Neural cell (in vitro differentiated cells): ENCODE data around the gene C1GALT1. TPM values are rescaled to one million over a fixed set of nuclear protein-coding genes. Genes with fewer than 3 reads are reported as not detected.
"Not testable (repeated sequence)": the region's sequence is repeated elsewhere in the genome, so short reads cannot be mapped to it uniquely, and the experiment has no call there.

Source experiments
- H2AFZ ChIP-seq: fragments of 200-600, 300-800 bp; sonication (generic), shearing (Covaris generic); 2 replicates; pipeline ENCODE4 v1.6.0; 2014; ENCODE audit warnings: low read depth, mild to moderate bottlenecking, antibody characterized with exemption, low read length, moderate library complexity
- H3F3A ChIP-seq: fragments of 200-600 bp; shearing (Covaris generic); 2 replicates; pipeline ENCODE4 v1.6.1; 2016; ENCODE audit warnings: mild to moderate bottlenecking, moderate library complexity, mixed read lengths, antibody characterized with exemption, low read length; ENCODE audit not compliant: insufficient read depth, poor library complexity, severe bottlenecking
- H3K27ac ChIP-seq: fragments of 200-600, 300-800 bp; sonication (generic), shearing (Covaris generic); 2 replicates; pipeline ENCODE4 v1.5.1; 2014; ENCODE audit warnings: mild to moderate bottlenecking, low read length, moderate library complexity
- H3K27me3 ChIP-seq: fragments of 300-800, 200-600 bp; sonication (generic), shearing (Covaris generic); 2 replicates; pipeline ENCODE4 v1.6.0; 2014; ENCODE audit warnings: mild to moderate bottlenecking, low read depth, low read length, moderate library complexity; ENCODE audit not compliant: insufficient read depth
- H3K36me3 ChIP-seq: fragments of 300-800, 200-600 bp; sonication (generic), shearing (Covaris generic); 2 replicates; pipeline ENCODE4 v1.5.1; 2014; ENCODE audit warnings: mild to moderate bottlenecking, antibody characterized with exemption, low read length, moderate library complexity; ENCODE audit not compliant: insufficient read depth
- H3K4me2 ChIP-seq: fragments of 300-800, 200-600 bp; sonication (generic), shearing (Covaris generic); 2 replicates; pipeline ENCODE4 v1.6.0; 2014; ENCODE audit warnings: mild to moderate bottlenecking, low read length
- H3K4me3 ChIP-seq: fragments of 300-800, 200-600 bp; sonication (generic), shearing (Covaris generic); 2 replicates; pipeline ENCODE4 v1.5.1; 2014; ENCODE audit warnings: mild to moderate bottlenecking, low read length, moderate library complexity
- H3K79me2 ChIP-seq: fragments of 200-600 bp; shearing (Covaris generic); replicated peaks from 2 replicates; pipeline ENCODE4 v1.6.0; 2014; ENCODE audit warnings: mild to moderate bottlenecking, low read length, moderate library complexity; ENCODE audit not compliant: insufficient read depth
- H3K9ac ChIP-seq: fragments of 300-800, 200-600 bp; sonication (generic), shearing (Covaris generic); 2 replicates; pipeline ENCODE4 v1.6.1; 2016; ENCODE audit warnings: mild to moderate bottlenecking, low read length, mixed read lengths
- H3K9me2 ChIP-seq: fragments of 200-600 bp; shearing (Covaris generic); 2 replicates; pipeline ENCODE4 v1.6.1; 2016; ENCODE audit warnings: mild to moderate bottlenecking, low read length, mixed read lengths; ENCODE audit not compliant: insufficient read depth
- H3K9me3 ChIP-seq: fragments of 200-600, 300-800 bp; sonication (generic), shearing (Covaris generic); 2 replicates; pipeline ENCODE4 v1.6.1; 2016; ENCODE audit warnings: mild to moderate bottlenecking, mixed run types, low read length, moderate library complexity, mixed read lengths
- H4K20me1 ChIP-seq: fragments of 200-600 bp; shearing (Covaris generic); 2 replicates; pipeline ENCODE4 v1.6.1; 2016; ENCODE audit warnings: mild to moderate bottlenecking, mixed run types; ENCODE audit not compliant: insufficient read depth
- CTCF ChIP-seq: fragments of 450-650 bp; IDR thresholded peaks from 2 replicates; pipeline ENCODE4 v1.5.1; 2014; ENCODE audit warnings: antibody characterized with exemption, mild to moderate bottlenecking, moderate library complexity; ENCODE audit not compliant: poor library complexity, severe bottlenecking
- EP300 ChIP-seq: fragments of 450-650 bp; conservative IDR thresholded peaks from 2 replicates; pipeline ENCODE4 v1.6.1; 2014; ENCODE audit warnings: antibody characterized with exemption, mild to moderate bottlenecking, moderate library complexity; ENCODE audit not compliant: poor library complexity, severe bottlenecking
- EZH2 ChIP-seq: fragments of 200-600, 300-800 bp; shearing (Covaris generic), sonication (generic); IDR thresholded peaks from 2 replicates; pipeline ENCODE4 v1.6.1; 2014; ENCODE audit warnings: antibody characterized with exemption, low read length, borderline replicate concordance, mild to moderate bottlenecking; ENCODE audit not compliant: insufficient read depth, poor library complexity, severe bottlenecking
- MXI1 ChIP-seq: fragments of 450-650 bp; conservative IDR thresholded peaks from 2 replicates; pipeline ENCODE4 v1.6.1; 2014; ENCODE audit warnings: antibody characterized with exemption, mild to moderate bottlenecking; ENCODE audit not compliant: poor library complexity, severe bottlenecking
- POLR2AphosphoS5 ChIP-seq: IDR thresholded peaks from 2 replicates; pipeline ENCODE4 v1.6.1; 2012
- RAD21 ChIP-seq: fragments of 450-650 bp; conservative IDR thresholded peaks from 2 replicates; pipeline ENCODE4 v1.6.1; 2014; ENCODE audit warnings: antibody characterized with exemption, mild to moderate bottlenecking, moderate library complexity
- REST ChIP-seq: IDR thresholded peaks from 2 replicates; pipeline ENCODE4 v1.6.1; 2012; ENCODE audit warnings: borderline replicate concordance
- SMC3 ChIP-seq: fragments of 450-650 bp; conservative IDR thresholded peaks from 2 replicates; pipeline ENCODE4 v1.6.1; 2014; ENCODE audit warnings: antibody characterized with exemption, mild to moderate bottlenecking, moderate library complexity; ENCODE audit not compliant: poor library complexity
- TAF1 ChIP-seq: IDR thresholded peaks from 2 replicates; pipeline ENCODE4 v1.6.1; 2012; ENCODE audit warnings: low read depth
- polyA plus RNA-seq: library from polyadenylated mRNA; depleted of rRNA; stranded (reverse); fragments of >200 nt; gene quantifications from 2 replicates; pipeline ENCODE4 v1.2.3, GENCODE V29; 2014

Gene C1GALT1
- polyA plus RNA-seq, 1 donor from 2014 or later: 25.0 TPM

GRCh38 chr7:7242899-7243298, 60.6 kb downstream of the C1GALT1 start:
- Histone ChIP-seq H2AFZ (no peak overlapping the region), H3K79me2 (no peaks in the 10 kb centered on the region), H3F3A (no peaks in the 10 kb centered on the region), H3K4me3 (no peak overlapping the region), H4K20me1 (no peaks in the 10 kb centered on the region), H3K4me2 (no peak overlapping the region), H3K27ac (no peak overlapping the region), H3K9me3 (no peaks in the 10 kb centered on the region), H3K36me3 (peaks cover 6% of the 10 kb centered on the region), H3K27me3 (no peaks in the 10 kb centered on the region), H3K9ac (no peak overlapping the region), H3K9me2 (no peaks in the 10 kb centered on the region)
- TF ChIP-seq EZH2 (no peak), RAD21 (no peak), MXI1 (no peak), SMC3 (no peak), POLR2AphosphoS5 (no peak), TAF1 (no peak), CTCF (no peak), EP300 (no peak), REST (no peak)

GRCh38 chr7:7245233-7245632, 62.9 kb downstream of the C1GALT1 start:
- not testable (repeated sequence) for H3K27ac ChIP-seq, H2AFZ ChIP-seq, H3K9me3 ChIP-seq, H3K9me2 ChIP-seq, H4K20me1 ChIP-seq, H3K36me3 ChIP-seq, H3K79me2 ChIP-seq, H3K27me3 ChIP-seq, H3K4me2 ChIP-seq, H3K9ac ChIP-seq, H3F3A ChIP-seq, H3K4me3 ChIP-seq

- H3K9ac ChIP-seq: no peak overlapping the region
- H3K79me2 ChIP-seq: no peaks in the 10 kb centered on the region
- H3K27me3 ChIP-seq: no peaks in the 10 kb centered on the region
- peaks cover 6% of the 10 kb centered on the region for H3K36me3 ChIP-seq
- TF ChIP-seq TAF1 (no peak), POLR2AphosphoS5 (no peak), RAD21 (no peak)
- H3K9me2 ChIP-seq: no peaks in the 10 kb centered on the region
- no peaks in the 10 kb centered on the region for H3F3A ChIP-seq
- H3K9me3 ChIP-seq: no peaks in the 10 kb centered on the region
- H3K4me3 ChIP-seq: no peak overlapping the region
- H2AFZ ChIP-seq: no peak overlapping the region
- H4K20me1 ChIP-seq: no peaks in the 10 kb centered on the region
- no peak overlapping the region for H3K27ac ChIP-seq
- H3K4me2 ChIP-seq: no peak overlapping the region
Measured at GRCh38 chr7:7246223-7246622, 63.9 kb downstream of the C1GALT1 start.
